Upper lobe of left lung (tissue), 4 donors: ENCODE measurements around the gene TNRC6B.

Experiments
- CTCF ChIP-seq, 6 experiments: fragments of 450-650 bp in 4 of 6; fragments of 200-600 bp in 2 of 6; sonication (generic) in 2 of 6; IDR thresholded peaks; one replicate each; pipeline ENCODE4 v1.5.1; 2016 to 2019; ENCODE audit warnings: antibody characterized with exemption in 6 of 6
- POLR2A ChIP-seq, 4 donors: fragments of 450-650 bp; IDR thresholded peaks; one replicate each; pipeline ENCODE4 v1.5.1; 2016 to 2017; ENCODE audit warnings: antibody characterized with exemption in 4 of 4, mild to moderate bottlenecking in 2 of 4
- POLR2AphosphoS5 ChIP-seq, 2 donors: sonication (generic); formaldehyde crosslinking; IDR thresholded peaks; one replicate each; pipeline ENCODE4 v1.5.1; 2017; ENCODE audit warnings: antibody characterized with exemption in 2 of 2

GRCh38 chr22:40182231-40182835 is 4.6 kb downstream of the TNRC6B start:
- no peak for TF ChIP-seq POLR2A (IDR thresholded peaks at IDR 0.05)
- TF ChIP-seq POLR2AphosphoS5 (IDR thresholded peaks at IDR 0.05) = no peak
- no peak for TF ChIP-seq CTCF (IDR thresholded peaks at IDR 0.05)
